ENCODE data around the gene ALAD. TPM values are rescaled to one million over a fixed set of nuclear protein-coding genes. Genes with fewer than 3 reads are reported as not detected.
A peak's percentile ranks its signal among the peaks of the same experiment; 100 is the strongest.
"Not testable (repeated sequence)": the region's sequence is repeated elsewhere in the genome, so short reads cannot be mapped to it uniquely, and the experiment has no call there.

ALAD gene
- 10 to 100 TPM; 27.5 to 34.7 TPM for total RNA-seq

- no peaks in the 10 kb centered on the region for H3K9me3 Mint-ChIP-seq
- H3K27ac Mint-ChIP-seq: peak within 1 kb of the TSS; percentile 78
- no peaks in the 10 kb centered on the region for H3K27me3 Mint-ChIP-seq (ENCODE audit: low read depth)
- H3K36me3 Mint-ChIP-seq (ENCODE audit: insufficient read depth in 2 of 2): no peaks in the 10 kb centered on the region
- peaks cover 34% of the 10 kb centered on the region for H3K4me1 Mint-ChIP-seq (ENCODE audit: low read depth)
- peak; percentile 99 to 100 for DNase-seq
- ATAC-seq (replicated peaks in 1 of 2): peak; percentile 99
- H3K4me3 Mint-ChIP-seq: peak within 1 kb of the TSS; percentile 96
Observed at GRCh38 chr9:113401027-113401792, at the start of gene ALAD. Gene ALAD (minus strand): TSS chr9:113401284. CDS start chr9:113393559, 7,725 bp downstream.

- no peak for DNase-seq
- H3K27me3 Mint-ChIP-seq (ENCODE audit: low read depth): no peaks in the 10 kb centered on the region
- H3K4me3 Mint-ChIP-seq: no peak overlapping the region
- ATAC-seq (replicated peaks in 1 of 2): no peak
- no peak overlapping the region for H3K27ac Mint-ChIP-seq
- H3K4me1 Mint-ChIP-seq (ENCODE audit: low read depth): no peaks in the 10 kb centered on the region
- no peaks in the 10 kb centered on the region for H3K36me3 Mint-ChIP-seq (ENCODE audit: insufficient read depth in 2 of 2)
- no peaks in the 10 kb centered on the region for H3K9me3 Mint-ChIP-seq
Observed at GRCh38 chr9:113449376-113449775, 48.3 kb upstream of the ALAD start.

- H3K27me3 Mint-ChIP-seq (ENCODE audit: low read depth): no peaks in the 10 kb centered on the region
- no peak for DNase-seq
- ATAC-seq (replicated peaks in 1 of 2): peak in 1 of 2 donors; percentile 22
Observed at GRCh38 chr9:113446323-113446740, 45.2 kb upstream of the ALAD start.

GRCh38 chr9:113444736-113445135, 43.7 kb upstream of the ALAD start:
- Mint-ChIP-seq H3K27me3 (ENCODE audit: low read depth) (no peaks in the 10 kb centered on the region), H3K36me3 (ENCODE audit: insufficient read depth in 2 of 2) (no peaks in the 10 kb centered on the region), H3K27ac (no peak overlapping the region), H3K4me1 (ENCODE audit: low read depth) (no peaks in the 10 kb centered on the region), H3K4me3 (no peak overlapping the region), H3K9me3 (no peaks in the 10 kb centered on the region)
- ATAC-seq (replicated peaks in 1 of 2) (no peak), DNase-seq (no peak)

More at GRCh38 chr9:113446323-113446740, 45.2 kb upstream of the ALAD start:
- H3K36me3 Mint-ChIP-seq (ENCODE audit: insufficient read depth in 2 of 2): no peaks in the 10 kb centered on the region
- no peak overlapping the region for H3K4me3 Mint-ChIP-seq
- no peak overlapping the region for H3K27ac Mint-ChIP-seq
- H3K9me3 Mint-ChIP-seq: no peaks in the 10 kb centered on the region
- H3K4me1 Mint-ChIP-seq (ENCODE audit: low read depth): no peaks in the 10 kb centered on the region

- H3K27me3 Mint-ChIP-seq (ENCODE audit: low read depth); ATAC-seq (replicated peaks in 1 of 2); H3K36me3 Mint-ChIP-seq (ENCODE audit: insufficient read depth in 2 of 2): not testable (repeated sequence)
Observed at GRCh38 chr9:113437716-113438115, 36.6 kb upstream of the ALAD start.

GRCh38 chr9:113436728-113437515, 35.8 kb upstream of the ALAD start:
- no peak for DNase-seq
- Mint-ChIP-seq H3K27ac (no peak overlapping the region), H3K27me3 (ENCODE audit: low read depth) (no peaks in the 10 kb centered on the region), H3K36me3 (ENCODE audit: insufficient read depth in 2 of 2) (no peaks in the 10 kb centered on the region), H3K4me1 (ENCODE audit: low read depth) (no peaks in the 10 kb centered on the region), H3K9me3 (no peaks in the 10 kb centered on the region), H3K4me3 (no peak overlapping the region)
- no peak for ATAC-seq (replicated peaks in 1 of 2)

More at GRCh38 chr9:113437716-113438115, 36.6 kb upstream of the ALAD start:
- not testable (repeated sequence) for H3K27ac Mint-ChIP-seq; H3K4me3 Mint-ChIP-seq; H3K4me1 Mint-ChIP-seq (ENCODE audit: low read depth); DNase-seq; H3K9me3 Mint-ChIP-seq

- H3K4me1 Mint-ChIP-seq (ENCODE audit: low read depth): peaks cover 5% of the 10 kb centered on the region
- DNase-seq (no peak), ATAC-seq (replicated peaks in 1 of 2) (no peak)
- no peak overlapping the region for H3K4me3 Mint-ChIP-seq
- peaks cover 7% of the 10 kb centered on the region for H3K27me3 Mint-ChIP-seq (ENCODE audit: low read depth)
- H3K27ac Mint-ChIP-seq: no peak overlapping the region
- no peaks in the 10 kb centered on the region for H3K9me3 Mint-ChIP-seq
- H3K36me3 Mint-ChIP-seq (ENCODE audit: insufficient read depth in 2 of 2): no peaks in the 10 kb centered on the region
Observed at GRCh38 chr9:113431191-113431590, 30.1 kb upstream of the ALAD start.

GRCh38 chr9:113428062-113428615, 27.1 kb upstream of the ALAD start:
- H3K4me3 Mint-ChIP-seq: no peak overlapping the region
- peaks cover 5% of the 10 kb centered on the region for H3K4me1 Mint-ChIP-seq (ENCODE audit: low read depth)
- no peak for ATAC-seq (replicated peaks in 1 of 2)

GRCh38 chr9:113427629-113428028, 26.5 kb upstream of the ALAD start:
- ATAC-seq (replicated peaks in 1 of 2) (no peak), DNase-seq (no peak)
- Mint-ChIP-seq H3K27ac (peak overlapping the region; percentile 16), H3K27me3 (ENCODE audit: low read depth) (peaks cover 7% of the 10 kb centered on the region), H3K9me3 (no peaks in the 10 kb centered on the region), H3K4me3 (no peak overlapping the region), H3K4me1 (ENCODE audit: low read depth) (peaks cover 5% of the 10 kb centered on the region), H3K36me3 (ENCODE audit: insufficient read depth in 2 of 2) (no peaks in the 10 kb centered on the region)

More at GRCh38 chr9:113428062-113428615, 27.1 kb upstream of the ALAD start:
- Mint-ChIP-seq H3K9me3 (no peaks in the 10 kb centered on the region), H3K27ac (no peak overlapping the region), H3K27me3 (ENCODE audit: low read depth) (peaks cover 7% of the 10 kb centered on the region), H3K36me3 (ENCODE audit: insufficient read depth in 2 of 2) (no peaks in the 10 kb centered on the region)
- DNase-seq: no peak

- no peak for DNase-seq
- H3K27ac Mint-ChIP-seq: no peak overlapping the region
- no peaks in the 10 kb centered on the region for H3K36me3 Mint-ChIP-seq (ENCODE audit: insufficient read depth in 2 of 2)
- H3K9me3 Mint-ChIP-seq: no peaks in the 10 kb centered on the region
- ATAC-seq (replicated peaks in 1 of 2): no peak
- H3K4me3 Mint-ChIP-seq: no peak overlapping the region
- H3K4me1 Mint-ChIP-seq (ENCODE audit: low read depth): peaks cover 5% of the 10 kb centered on the region
- H3K27me3 Mint-ChIP-seq (ENCODE audit: low read depth): peaks cover 7% of the 10 kb centered on the region
Observed at GRCh38 chr9:113426701-113427100, 25.6 kb upstream of the ALAD start.

GRCh38 chr9:113425072-113425471, 24.0 kb upstream of the ALAD start:
- H3K27me3 Mint-ChIP-seq (ENCODE audit: low read depth): peaks cover 7% of the 10 kb centered on the region
- peaks cover 5% of the 10 kb centered on the region for H3K4me1 Mint-ChIP-seq (ENCODE audit: low read depth)
- ATAC-seq (replicated peaks in 1 of 2): no peak
- no peak overlapping the region for H3K4me3 Mint-ChIP-seq
- no peak overlapping the region for H3K27ac Mint-ChIP-seq
- H3K36me3 Mint-ChIP-seq (ENCODE audit: insufficient read depth in 2 of 2): no peaks in the 10 kb centered on the region
- no peak for DNase-seq
- no peaks in the 10 kb centered on the region for H3K9me3 Mint-ChIP-seq

- no peak for ATAC-seq (replicated peaks in 1 of 2)
- Mint-ChIP-seq H3K27ac (no peak overlapping the region), H3K36me3 (ENCODE audit: insufficient read depth in 2 of 2) (no peaks in the 10 kb centered on the region), H3K27me3 (ENCODE audit: low read depth) (peaks cover 4% of the 10 kb centered on the region), H3K4me3 (no peak overlapping the region), H3K9me3 (no peaks in the 10 kb centered on the region), H3K4me1 (ENCODE audit: low read depth) (peaks cover 3% of the 10 kb centered on the region)
- no peak for DNase-seq
Observed at GRCh38 chr9:113421726-113422125, 20.6 kb upstream of the ALAD start.

- Mint-ChIP-seq H3K4me3 (no peak overlapping the region), H3K36me3 (ENCODE audit: insufficient read depth in 2 of 2) (no peaks in the 10 kb centered on the region), H3K27me3 (ENCODE audit: low read depth) (no peaks in the 10 kb centered on the region), H3K27ac (no peak overlapping the region), H3K4me1 (ENCODE audit: low read depth) (no peaks in the 10 kb centered on the region), H3K9me3 (no peaks in the 10 kb centered on the region)
- ATAC-seq (replicated peaks in 1 of 2) (no peak), DNase-seq (no peak)
Observed at GRCh38 chr9:113417370-113417769, 16.3 kb upstream of the ALAD start.

Measured in activated T-cell treated with anti-CD3 and anti-CD28 coated beads, Interleukin-2, amount 50 U/mL, for 72 hours (primary cell).